HG02759 (cell line): ENCODE results near the gene DNAJC5.
"Not testable (repeated sequence)": the region's sequence is repeated elsewhere in the genome, so short reads cannot be mapped to it uniquely, and the experiment has no call there.

Source experiments
- ATAC-seq: cut with Tn5 transposase; IDR thresholded peaks from one replicate; pipeline ENCODE4 v1.9.1; 2021; ENCODE audit warnings: mild to moderate bottlenecking, moderate library complexity; ENCODE audit not compliant: unreplicated experiment

DNAJC5 gene

DNA sequence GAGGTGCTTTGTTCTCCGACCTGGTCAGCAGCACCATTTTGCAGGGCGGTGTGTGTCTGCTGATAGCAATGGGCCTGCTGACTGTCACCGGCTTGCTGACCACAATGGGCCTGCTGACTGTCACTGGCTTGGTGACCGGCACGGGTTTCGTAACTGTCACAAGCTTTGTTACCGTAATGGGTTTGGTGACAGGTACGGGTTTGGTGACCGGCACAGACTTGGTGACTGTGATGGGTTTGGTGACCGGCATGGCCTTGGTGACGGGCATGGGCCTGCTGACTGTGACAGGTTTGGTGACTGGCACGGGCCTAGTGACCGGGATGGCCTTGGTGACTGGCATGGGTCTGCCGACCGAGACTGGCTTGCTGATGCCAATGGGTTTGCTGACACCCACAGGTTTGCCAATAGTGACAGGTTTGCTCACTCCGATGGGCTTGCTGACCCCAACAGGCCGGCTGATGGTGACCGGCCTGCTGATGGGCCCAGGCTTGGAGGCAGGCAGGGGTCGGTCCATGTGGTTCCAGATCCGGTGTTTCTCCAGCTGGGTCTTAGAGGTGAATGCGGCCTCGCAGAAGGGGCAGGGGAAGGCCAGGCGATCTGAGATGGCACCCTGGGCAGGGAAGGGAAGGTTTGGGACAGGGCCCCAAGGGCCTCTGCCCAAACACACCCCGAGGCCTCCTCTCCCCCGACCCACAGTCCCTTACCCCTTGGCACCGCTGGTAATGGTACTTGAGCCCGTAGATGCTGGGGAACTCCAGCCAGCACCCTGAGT, 71.4 kb downstream of the DNAJC5 start:
- ATAC-seq: no peak

DNA sequence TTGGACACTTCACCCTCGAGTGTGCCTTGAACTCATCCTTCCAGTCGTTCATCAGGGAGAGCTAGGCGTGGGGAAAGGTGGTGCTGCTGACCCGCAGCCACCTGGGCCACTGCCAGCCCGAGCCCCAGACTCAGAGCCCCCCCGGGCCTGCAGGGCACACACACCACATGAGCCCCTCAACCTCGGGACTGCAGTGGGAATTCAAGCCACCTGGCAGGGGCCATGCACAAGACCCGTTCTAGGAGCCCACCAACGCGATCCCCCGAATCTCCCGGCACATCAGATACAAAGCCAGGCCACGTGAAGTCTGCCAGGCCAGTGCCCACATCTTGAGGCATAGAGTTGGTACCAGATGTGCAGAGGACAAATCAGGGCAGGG, 72.0 kb downstream of the DNAJC5 start:
- ATAC-seq: no peak

DNA sequence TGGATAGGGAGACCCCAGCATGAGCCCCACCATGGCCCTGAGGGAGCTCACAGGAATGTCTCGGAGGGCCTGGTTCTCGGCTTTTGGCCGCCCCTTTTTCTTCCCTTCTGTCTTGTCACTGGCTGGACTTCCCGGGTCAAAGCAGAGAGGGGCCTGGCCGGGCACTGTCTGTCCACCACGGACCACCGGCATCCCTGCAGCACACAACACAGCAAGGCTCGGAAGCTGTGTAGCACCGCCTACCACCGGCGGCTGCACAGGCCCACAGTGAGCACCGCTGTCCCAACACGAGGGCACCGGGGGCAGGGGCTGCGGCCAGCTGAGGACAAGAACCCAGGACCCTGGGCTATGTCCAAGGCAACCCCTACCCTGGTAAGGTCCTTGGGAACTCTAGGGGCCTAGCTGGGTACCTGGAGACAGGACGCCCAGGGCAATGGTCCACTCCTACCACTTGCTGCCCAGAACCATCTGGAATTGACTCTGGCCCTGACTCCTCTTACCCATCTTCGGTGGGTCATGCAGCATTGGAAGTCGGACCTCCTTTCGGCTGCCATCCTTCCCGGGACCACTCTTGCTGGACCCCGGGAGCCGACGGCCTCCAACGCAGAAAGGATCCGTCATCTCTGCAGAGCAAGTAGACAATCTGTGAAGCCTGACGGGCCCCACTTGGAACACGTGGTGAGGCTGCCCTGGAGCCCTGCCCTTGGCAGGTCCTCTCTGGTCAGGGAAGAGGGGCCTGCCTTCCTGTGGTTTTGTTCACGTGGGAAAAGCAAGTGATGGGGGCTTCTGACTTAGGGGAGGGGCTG, 72.6 kb downstream of the DNAJC5 start:
- ATAC-seq: no peak

DNA sequence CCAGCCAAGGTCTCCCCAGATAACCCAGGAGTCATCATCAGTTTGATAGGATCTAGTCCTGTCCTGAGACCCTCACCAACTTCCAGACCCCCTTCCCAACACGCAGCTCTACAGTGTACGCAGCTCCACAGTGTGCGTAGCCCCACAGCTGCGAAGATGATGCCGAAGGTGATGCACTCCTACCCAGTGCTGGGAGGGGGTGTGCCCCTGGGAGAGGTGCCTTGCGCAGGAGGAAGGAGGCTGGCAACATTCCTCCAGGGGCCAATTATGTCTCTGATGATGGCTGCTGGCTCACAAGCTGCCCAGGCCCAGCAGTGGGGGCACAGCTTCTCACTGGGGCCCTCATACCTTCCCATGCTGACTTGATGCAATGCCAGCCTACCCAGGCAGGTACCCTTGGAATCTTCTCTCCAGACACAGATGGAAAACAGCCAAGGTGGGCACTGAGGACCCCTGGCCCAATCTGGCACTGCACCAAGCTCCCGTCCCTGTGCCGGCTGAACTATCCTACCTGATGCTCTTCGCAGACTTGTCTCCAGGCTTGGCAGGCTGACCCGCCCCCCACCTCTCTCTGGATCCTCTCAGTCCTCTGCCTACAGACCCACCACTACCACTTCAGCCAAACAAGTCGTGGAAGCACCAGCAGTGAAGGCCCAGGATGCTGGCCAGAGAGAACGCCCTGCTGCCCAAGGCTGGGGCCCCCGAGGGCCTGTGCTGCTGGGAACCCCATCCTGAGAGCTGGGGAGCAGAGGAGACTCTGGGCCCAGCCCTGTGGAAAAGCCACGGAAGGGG, 73.4 kb downstream of the DNAJC5 start:
- no peak for ATAC-seq

DNA sequence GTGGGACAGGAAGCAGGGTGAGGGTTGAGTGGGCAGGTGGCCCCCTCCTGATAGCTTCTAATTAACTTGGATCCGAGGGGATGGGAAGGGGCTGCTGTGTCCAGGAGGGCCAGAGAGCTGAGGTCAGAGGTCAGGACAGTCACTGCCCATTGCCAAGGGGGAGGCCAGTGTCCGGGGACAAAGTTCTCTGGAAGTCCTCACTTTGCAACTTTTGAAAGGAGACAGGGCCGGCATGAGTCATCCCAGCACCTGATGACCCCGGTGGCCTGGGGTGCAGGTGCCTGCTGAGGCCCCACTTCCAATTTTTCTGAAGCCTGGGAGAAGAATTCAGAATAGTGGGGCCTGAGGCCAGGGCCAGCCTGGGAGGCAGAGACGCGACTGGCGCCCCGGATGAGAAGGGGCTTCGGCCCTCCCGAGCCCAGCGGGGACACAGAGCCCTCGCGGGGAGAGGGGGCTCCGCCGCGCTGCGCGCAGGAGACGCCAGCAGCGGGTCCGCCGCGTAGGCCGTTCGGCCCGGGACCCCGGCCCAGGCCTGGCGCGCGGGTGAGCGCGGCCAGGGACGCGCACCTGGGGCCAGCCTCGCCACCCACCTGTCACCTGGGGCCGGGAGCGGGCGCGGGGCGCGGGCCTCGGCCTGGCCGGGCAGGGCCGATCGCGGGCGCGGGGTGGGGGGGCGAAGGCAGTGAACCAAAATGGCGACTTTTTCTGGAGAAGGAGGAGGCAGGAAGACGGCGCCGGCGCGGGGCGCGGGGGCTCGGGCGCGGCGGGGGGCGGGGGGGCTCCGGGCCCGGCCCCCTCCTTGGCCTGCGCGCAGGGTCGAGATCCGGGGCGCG, 74.2 kb downstream of the DNAJC5 start:
- ATAC-seq: peak; percentile 33

DNA sequence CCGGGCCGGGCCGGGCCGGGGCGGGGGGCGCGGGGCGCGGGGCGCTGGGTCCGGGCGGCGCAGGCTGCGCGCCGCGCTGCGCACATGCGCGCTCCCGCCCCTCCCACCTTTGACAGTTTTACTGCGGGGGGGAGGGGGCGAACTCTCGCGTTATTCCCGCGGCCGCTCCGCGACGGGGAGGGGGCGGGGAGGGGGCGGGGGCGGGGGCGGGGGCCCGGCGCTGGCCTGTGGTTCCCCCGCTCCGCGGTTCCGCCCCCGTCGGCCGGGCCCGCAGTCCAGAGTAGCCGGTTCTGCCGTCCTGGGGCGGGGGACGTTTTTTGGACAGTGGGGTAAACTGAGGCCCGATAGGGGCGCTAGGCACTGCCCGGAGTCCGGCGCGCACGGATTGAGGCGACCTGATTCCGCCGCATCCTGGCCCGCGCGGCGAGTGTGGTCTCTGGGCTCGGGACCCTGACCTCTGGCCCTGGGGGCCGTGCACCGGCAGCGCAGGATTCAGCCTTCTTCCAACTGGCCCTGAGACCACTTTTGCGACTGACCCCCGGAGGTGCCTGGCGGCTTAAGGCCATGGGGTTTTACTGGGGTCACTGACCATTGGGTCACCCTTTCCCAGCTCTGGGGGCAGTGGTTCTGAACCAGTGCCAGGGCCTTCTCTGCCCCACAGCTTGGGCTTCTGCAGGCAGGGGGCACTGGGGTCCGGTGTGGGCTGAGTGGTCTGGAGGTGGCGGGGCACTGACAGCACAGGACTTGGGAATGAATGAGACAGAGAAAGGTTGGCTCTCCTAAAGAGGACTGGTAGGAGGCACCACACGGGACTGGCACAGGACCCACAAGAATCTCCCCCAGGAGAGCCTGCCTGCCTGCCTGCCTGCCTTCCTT, 75.2 kb downstream of the DNAJC5 start, which contains the start of gene ZNF512B:
Gene ZNF512B, minus strand, starts transcription at position 93 of the 876 bp plus-strand sequence. CDS start 1,980 bp downstream, outside the sequence.
- ATAC-seq: peak; percentile 55

DNA sequence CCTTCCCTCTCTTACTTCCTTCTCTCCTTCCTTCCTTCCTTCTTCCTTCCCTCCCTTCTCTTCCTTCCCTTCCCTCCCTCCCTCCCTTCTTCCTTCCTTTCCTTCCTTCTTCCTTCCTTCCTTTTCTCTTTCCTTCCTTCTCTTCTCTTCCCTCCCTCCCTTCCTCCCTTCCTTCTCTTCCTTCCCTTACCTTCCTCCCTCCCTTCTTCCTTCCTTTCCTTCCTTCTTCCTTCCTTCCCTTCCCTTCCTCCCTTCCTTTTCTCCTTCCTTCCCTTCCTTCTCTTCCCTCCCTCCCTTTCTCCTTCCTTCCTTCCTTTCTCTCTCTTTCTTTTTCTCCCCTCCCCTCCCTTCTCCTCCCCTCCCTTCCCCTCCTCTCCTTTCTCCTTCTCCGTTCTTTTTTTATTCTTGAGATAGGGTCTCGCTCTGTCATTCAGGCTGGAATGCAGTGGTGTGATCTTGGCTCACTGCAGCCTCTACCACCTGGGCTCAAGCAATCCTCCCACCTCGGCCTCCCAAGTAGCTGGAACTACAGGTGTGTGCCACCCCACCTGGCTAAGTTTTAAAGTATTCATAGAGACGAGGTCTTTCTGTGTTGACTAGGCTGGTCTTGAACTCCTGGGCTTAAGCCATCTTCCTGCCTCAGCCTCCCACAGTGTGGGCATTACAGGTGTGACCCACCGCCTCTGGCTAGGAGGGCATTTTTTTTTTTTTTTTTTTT, 75.9 kb downstream of the DNAJC5 start:
- no peak for ATAC-seq

DNA sequence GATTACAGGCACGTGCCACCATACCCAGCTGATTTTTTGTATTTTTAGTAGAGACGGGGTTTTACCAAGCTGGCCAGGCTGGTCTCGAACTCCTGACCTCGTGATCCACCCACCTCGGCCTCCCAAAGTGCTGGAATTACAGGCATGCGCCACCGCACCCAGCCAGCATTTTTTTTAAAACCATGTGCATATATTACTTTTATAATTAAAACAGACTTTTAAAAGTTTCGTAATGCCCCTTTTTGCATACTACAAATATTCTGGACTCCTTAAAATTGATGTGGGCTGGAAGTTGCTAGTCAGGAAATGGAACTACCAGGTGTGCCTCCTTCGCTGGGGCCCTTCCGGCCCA, 77.0 kb downstream of the DNAJC5 start:
- ATAC-seq: not testable (repeated sequence)

DNA sequence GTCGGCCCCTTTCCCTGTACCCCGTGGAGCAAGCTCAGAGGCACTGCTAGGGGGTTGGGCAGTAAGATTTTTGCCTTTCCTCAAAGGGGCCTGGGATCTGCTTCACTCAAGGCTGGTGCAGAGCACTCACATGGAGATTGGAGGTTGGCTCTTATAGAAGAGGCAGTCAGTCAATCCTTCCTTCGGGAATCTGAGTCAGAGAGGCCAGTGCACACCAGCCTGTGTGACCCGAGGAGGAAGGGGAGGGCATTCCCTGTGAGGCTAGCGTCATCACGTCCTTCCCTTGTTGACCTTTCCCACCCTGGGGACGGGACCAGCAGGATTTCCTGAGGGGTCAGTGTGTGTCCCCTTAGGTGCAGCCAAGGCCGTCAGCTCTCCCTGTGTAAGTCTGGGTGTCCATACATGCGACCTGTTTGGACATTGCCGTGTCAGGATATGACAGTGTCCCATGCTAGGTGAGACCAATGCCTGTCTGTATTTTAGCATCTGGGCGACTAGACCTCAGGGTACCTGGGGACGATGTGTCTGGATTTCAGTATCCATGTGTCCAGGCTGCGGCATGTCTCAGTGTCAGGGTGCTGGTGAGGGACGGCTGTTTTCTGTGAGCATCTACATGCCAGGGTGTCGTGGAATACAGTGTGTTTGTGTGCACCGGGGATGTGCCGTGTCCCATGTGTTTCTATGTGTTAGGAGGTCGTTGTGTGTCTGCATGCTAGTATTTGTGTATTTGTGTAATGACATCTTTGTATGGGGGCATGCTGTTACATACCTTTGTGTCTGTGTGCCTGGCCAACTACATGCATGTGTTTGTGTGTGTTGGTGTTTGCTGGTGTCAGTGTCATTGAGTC, 77.6 kb downstream of the DNAJC5 start:
- ATAC-seq: no peak

DNA sequence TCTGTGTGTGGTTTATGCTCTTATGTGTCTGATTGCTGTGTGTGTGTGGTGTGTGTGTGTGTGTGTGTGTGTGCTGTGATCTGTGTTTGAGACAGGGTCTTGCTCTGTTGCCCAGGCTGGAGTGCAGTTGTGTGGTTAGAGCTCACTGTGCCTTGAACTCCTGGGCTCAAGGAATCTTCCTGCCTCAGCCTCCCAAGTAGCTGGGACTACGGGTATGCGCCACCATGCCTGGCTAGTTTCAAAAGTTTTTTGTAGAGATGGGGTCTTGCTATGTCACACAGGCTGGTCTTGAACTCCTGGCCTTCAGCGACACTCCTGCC, 78.2 kb downstream of the DNAJC5 start:
- ATAC-seq: no peak

DNA sequence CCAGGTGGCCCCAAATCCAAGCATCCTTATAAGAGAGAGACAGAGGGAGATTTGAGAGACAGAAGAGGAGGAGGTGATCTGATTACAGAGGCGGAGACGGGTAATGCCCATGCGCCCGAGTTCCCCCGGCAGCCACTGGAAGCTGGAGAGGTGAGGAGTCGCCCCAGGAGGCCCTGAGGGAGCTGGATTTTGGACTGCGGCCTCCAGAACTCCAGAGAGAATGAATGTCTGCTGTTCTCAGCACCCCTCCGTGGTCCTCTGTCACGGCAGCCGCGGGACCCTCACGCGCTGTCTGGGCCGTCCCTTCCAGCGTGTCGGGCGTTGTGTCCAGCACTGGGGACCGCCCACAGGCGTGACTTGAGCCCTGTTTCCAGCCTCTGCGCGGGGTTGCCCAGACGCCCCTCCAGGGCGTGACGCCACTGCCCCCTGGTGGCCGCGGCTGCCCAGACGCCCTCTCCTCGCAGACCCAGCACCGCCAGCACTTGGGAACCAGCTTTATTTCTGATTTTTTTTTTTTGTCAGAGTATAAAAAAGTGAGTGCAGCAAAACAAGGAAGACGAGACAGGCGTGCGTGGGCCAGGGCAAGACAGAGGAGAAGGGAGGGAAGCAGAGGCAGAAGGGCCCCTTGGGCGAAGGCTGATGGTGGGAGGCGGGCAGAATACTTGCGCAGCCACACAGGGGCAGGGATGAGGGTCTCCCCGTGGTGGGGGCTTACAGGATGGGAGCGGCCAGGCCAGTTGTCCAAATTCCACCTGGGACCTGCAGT, 78.9 kb downstream of the DNAJC5 start:
- ATAC-seq: no peak

DNA sequence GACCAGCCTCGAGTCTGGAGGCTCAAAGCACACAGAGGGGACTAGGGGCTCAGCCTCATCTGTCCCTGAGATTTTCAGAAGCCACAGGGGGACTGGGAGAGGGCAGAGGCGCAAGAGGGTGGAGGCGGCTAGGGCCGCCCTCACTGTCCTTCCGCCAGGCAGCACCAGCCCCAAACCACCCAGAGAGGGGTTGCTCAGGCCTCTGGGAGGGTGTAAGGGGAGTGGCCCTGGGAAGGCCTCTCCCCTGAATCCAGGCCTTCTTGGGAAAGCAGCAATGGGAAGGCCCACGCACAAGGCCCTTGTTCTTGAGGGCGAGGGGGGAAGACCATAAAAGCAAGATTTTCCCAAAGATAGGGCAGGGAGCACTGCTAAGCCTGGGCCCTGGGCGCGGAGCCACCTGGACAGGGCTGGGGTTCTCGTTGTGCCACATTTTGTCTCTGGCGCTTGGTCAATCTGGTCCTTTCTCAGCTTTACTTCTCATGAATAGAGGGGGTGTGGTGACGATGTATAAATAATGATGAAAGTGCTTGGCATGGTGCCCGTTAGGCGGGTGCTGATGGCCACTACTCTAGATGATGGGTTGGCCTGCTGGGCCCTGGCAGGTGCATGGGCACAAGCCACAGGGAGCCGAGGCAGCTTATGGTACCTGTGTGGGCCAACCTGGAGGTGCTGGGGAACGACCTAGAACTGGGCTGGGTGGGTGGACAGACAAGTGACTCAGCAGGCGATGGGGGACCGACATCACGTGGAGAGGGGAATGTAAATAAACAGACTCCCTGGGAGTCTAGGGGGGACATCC, 79.7 kb downstream of the DNAJC5 start:
- ATAC-seq: no peak

DNA sequence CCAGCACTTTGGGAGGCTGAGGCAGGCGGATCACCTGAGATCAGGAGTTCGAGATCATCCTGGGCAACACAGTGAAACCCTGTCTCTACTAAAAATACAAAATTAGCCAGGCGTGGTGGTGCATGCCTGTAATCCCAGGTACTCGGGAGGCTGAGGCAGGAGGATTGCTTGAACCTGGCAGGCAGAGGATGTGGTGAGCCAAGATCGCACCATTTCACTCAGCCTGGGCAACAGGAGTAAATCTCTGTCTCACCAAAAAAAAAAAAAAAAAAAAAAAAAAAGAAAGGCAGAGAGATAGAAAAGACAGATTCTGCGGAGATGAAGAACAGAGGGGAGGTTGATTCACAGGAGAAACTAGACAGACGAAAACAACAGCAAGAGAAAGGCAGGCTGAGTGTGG, 81.6 kb downstream of the DNAJC5 start:
- not testable (repeated sequence) for ATAC-seq

DNA sequence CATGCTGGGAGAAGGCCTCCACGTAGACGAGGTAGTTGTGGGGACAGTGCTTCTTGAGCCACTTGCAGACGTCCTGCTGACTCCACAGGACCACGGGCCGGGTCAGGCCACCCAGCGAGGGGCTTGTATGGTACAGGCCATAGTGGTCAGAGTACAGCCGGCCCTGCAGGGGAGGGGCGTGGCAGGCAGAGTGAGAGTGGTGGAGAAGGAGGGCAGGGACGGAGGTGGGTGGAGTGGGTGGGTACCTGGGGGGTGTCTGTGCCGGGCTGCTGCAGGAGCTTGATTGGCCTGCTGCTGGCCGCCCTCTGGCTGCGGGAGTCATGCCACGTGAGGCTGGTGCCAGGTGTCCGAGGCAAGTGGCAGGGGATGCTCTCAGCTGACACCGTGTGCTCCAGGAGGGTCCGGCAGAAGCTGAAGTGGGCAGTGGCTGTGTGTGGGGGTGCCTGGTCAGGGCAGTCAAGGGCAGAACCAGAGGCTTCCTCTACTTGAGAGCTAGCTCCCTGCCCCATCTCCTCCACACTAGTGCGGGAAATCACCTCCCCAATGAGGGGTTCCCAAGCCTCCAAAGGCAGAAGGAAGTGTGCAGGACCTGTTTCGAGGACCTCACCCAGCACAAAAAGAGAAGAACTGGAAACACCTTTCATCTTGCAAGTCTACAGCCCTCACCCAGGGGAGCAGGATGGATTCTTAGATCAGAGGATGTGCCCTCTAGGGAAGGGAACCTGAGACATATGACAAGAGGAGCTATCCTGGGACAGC, 82.2 kb downstream of the DNAJC5 start:
- no peak for ATAC-seq

DNA sequence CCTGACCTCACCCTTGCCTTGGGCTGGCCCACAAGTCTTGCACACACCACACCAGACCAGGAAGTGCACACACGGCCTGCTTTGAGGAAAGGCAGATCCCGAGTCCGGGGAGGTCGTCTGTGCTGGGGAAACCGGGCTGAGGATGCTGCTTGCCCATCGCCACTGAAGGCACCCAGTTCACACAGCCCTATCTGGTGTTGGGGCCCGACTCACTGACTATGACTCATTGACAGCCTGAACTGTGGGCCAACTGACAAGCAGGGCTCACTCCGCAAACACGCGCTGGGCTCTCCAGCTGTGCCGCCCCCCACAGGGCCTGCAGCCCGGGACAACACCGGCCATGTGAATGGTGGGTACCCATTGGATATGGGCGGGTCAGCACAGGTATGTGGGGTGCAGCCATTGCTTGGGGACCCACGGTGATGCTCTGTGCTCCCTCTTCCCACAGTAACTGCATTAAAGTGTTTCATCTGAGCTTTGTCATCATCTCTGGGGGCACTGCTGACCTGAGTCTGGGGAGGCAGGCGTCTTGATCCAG, 82.9 kb downstream of the DNAJC5 start:
- ATAC-seq: no peak
